Hematopoietic multipotent progenitor cell treated with erythropoietin and hydrocortisone succinate and interleukin-3 and kit ligand, for 17 days (in vitro differentiated cells): Measurements from ENCODE around the gene HERC2.
"Not testable (repeated sequence)": the region's sequence is repeated elsewhere in the genome, so short reads cannot be mapped to it uniquely, and the experiment has no call there.

Experiments used
- DNase-seq: peaks from one replicate; pipeline ENCODE4 v3.0.0-alpha.2; 2015; ENCODE audit warnings: low spot score

The HERC2 gene

GRCh38 chr15:28322129-28322588 is at the start of gene HERC2:
TSS of gene HERC2 (minus strand) at chr15:28322179. CDS start at chr15:28321433, 746 bp downstream.
- DNase-seq, result not testable (repeated sequence)

- DNase-seq, result not testable (repeated sequence)
Measured at GRCh38 chr15:28365502-28365901, 43.5 kb upstream of the HERC2 start.

- DNase-seq, result not testable (repeated sequence)
Measured at GRCh38 chr15:28357984-28358383, 36.0 kb upstream of the HERC2 start, which contains the start of gene GOLGA6L24. TSS of gene GOLGA6L24 (minus strand) at chr15:28358084. CDS start at chr15:28358023, 61 bp downstream.

- DNase-seq, result not testable (repeated sequence)
Measured at GRCh38 chr15:28321358-28322078, 461 bp downstream of the HERC2 start.

- not testable (repeated sequence) for DNase-seq
Measured at GRCh38 chr15:28319725-28320124, 2.3 kb downstream of the HERC2 start.

GRCh38 chr15:28318828-28319227 is 3.2 kb downstream of the HERC2 start:
- not testable (repeated sequence) for DNase-seq

- not testable (repeated sequence) for DNase-seq
Measured at GRCh38 chr15:28318122-28318521, 3.9 kb downstream of the HERC2 start.

- not testable (repeated sequence) for DNase-seq
Measured at GRCh38 chr15:28316958-28317357, 5.0 kb downstream of the HERC2 start.

GRCh38 chr15:28310454-28310853 is 11.5 kb downstream of the HERC2 start:
- DNase-seq, result not testable (repeated sequence)

GRCh38 chr15:28308718-28309117 is 13.3 kb downstream of the HERC2 start:
- not testable (repeated sequence) for DNase-seq

GRCh38 chr15:28305700-28306099 is 16.3 kb downstream of the HERC2 start:
- not testable (repeated sequence) for DNase-seq

- DNase-seq, result not testable (repeated sequence)
Measured at GRCh38 chr15:28297434-28297833, 24.5 kb downstream of the HERC2 start.

GRCh38 chr15:28296814-28297213 is 25.2 kb downstream of the HERC2 start:
- DNase-seq, result not testable (repeated sequence)

GRCh38 chr15:28295009-28295563 is 26.9 kb downstream of the HERC2 start:
- DNase-seq, result not testable (repeated sequence)

GRCh38 chr15:28294560-28294959 is 27.4 kb downstream of the HERC2 start:
- not testable (repeated sequence) for DNase-seq

- DNase-seq, result no peak
Measured at GRCh38 chr15:28289694-28290463, 32.1 kb downstream of the HERC2 start.

- DNase-seq, result not testable (repeated sequence)
Measured at GRCh38 chr15:28288830-28289693, 32.9 kb downstream of the HERC2 start.

GRCh38 chr15:28286659-28287058 is 35.3 kb downstream of the HERC2 start:
- not testable (repeated sequence) for DNase-seq

GRCh38 chr15:28286031-28286430 is 35.9 kb downstream of the HERC2 start:
- no peak for DNase-seq

GRCh38 chr15:28281876-28282275 is 40.1 kb downstream of the HERC2 start:
- DNase-seq, result no peak

- no peak for DNase-seq
Measured at GRCh38 chr15:28274635-28275034, 47.3 kb downstream of the HERC2 start.
